Mononuclear cell (primary cell): Measurements from ENCODE around the gene NTN3. TPM values are rescaled to one million over a fixed set of nuclear protein-coding genes. Genes with fewer than 3 reads are reported as not detected.
A peak's percentile ranks its signal among the peaks of the same experiment; 100 is the strongest.
"Not testable (repeated sequence)": the region's sequence is repeated elsewhere in the genome, so short reads cannot be mapped to it uniquely, and the experiment has no call there.

Experiments
- H3K27me3 ChIP-seq: 2 replicates; pipeline ENCODE4 v1.6.0; 2011; ENCODE audit warnings: low read length, control low read depth; ENCODE audit not compliant: insufficient read depth
- H3K4me1 ChIP-seq: 2 replicates; pipeline ENCODE4 v1.5.1; 2011; ENCODE audit warnings: mild to moderate bottlenecking, low read length, control low read depth; ENCODE audit not compliant: insufficient read depth
- H3K4me3 ChIP-seq: 2 replicates; pipeline ENCODE4 v1.5.1; 2011; ENCODE audit warnings: mild to moderate bottlenecking, low read length, moderate library complexity
- H3K9me3 ChIP-seq: 2 replicates; pipeline ENCODE4 v1.5.1; 2011; ENCODE audit warnings: low read depth, mild to moderate bottlenecking, control low read depth, low read length
- total RNA-seq: library from RNA; depleted of rRNA; stranded (reverse); fragments of >200 nt; gene quantifications from one replicate; pipeline ENCODE4 v1.2.3, GENCODE V29; 2012

NTN3 gene
- total RNA-seq, 1 donor: not detected

DNA sequence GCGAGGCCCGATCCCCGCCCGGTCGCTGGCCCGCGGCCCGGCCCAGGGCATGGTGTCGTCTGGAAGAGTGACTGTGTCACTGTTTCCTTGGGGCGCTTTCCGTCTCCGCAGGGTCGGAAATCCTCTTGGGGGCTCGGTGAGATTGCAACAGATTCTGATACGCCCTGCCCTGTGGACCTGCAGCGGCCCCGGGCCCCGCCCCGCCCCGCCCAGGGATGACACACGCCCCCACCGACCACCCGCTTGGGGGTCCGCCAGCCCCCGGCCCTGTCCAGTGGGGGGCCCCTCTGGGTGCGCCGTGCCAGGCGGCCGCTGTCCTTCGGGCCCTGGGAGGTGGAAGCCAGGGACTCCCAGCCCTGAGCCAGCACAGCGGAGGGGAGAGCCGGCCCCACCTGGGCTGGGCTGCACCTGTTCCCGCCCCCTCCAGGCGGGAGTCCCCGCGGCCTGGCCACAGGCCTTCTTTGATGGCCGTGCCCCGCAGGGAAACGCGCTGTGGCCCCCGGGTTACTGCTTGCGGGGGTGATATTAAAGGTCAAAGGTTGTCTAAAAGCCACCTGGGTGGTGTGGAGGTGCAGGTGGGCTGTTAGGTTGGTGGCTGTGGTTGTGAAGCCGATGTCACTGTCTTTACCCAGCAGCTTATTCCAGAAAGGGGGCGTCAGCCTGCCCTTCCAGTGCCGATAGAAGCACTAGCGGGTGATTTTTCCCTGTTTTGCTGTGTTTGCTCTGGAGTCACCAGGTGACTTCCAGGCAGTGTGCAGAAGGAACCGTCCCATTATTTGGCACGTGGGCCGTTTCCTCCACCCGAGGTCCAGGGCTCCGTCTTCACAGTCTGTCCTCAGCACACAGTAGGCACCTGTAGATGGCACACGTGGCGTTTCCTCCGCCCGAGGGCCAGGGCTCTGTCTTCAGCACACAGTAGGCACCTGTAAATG lies 4.6 kb downstream of the NTN3 start:
- peak overlapping the region; percentile 50 for H3K4me3 ChIP-seq
- peaks cover 35% of the 10 kb centered on the region for H3K4me1 ChIP-seq
- H3K27me3 ChIP-seq: peaks cover 21% of the 10 kb centered on the region
- H3K9me3 ChIP-seq: no peaks in the 10 kb centered on the region

DNA sequence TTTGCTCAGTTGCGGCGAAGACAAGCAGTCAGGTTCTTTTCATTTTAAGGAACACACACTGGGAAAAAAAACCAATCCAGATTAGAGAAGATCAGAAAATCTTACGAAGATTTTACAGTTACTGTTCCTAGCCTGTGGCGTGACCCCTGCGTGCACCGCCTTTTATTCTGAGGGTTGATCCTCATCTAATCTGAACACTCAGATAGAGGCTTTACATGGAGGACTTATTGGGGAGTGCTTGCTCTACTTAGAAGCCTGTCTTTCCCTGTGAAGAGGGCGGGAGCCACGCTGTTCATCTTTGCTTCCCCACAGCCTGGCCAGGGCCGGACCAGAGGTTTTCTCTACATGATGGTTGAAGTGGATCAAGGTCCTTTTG lies 5.2 kb downstream of the NTN3 start:
- Histone ChIP-seq H3K4me3 (no peak overlapping the region), H3K27me3 (peaks cover 20% of the 10 kb centered on the region), H3K4me1 (peaks cover 33% of the 10 kb centered on the region), H3K9me3 (no peaks in the 10 kb centered on the region)

DNA sequence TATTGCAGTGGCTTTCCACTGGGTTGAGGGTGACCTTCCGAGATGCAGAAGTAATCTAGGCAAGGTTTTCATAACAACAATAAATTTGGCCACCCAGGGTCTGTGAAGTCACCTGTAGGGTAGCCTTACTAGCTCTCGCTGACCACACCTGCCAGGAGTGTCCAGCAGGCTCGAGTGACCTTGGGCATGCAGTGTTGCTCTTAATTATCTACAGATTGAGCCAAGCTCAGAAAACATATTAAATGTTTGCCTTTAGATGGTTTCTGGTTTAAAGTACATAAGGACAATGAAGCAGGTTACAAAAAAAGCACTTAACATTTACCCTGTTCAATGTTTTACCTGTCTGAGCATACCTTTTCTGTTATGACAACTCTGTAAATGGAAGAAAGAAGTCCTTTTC lies 5.6 kb downstream of the NTN3 start:
- Histone ChIP-seq H3K4me3 (no peak overlapping the region), H3K4me1 (peaks cover 29% of the 10 kb centered on the region)

DNA sequence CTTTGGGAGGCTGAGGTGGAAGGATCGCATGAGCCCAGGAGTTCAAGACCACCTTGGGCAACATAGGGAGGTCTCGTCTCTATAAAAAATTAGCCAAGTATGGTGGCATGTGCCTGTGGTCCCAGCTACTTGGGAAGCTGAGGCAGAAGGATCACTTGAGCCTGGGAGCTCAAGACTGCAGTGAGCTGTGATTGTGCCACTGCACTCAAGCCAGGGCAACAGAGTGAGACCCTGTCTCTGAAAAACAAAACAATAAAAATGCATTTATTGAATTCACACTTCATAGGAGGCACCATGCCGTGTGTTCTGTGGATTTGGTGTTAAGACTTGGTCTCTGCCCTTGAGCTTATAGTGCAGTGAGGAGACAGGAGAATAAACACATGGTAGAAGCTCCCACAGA lies 6.2 kb downstream of the NTN3 start:
- Histone ChIP-seq H3K27me3 (peaks cover 11% of the 10 kb centered on the region), H3K4me1 (peaks cover 23% of the 10 kb centered on the region), H3K9me3 (no peaks in the 10 kb centered on the region), H3K4me3 (no peak overlapping the region)

More for the DNA sequence above, 5.6 kb downstream of the NTN3 start:
- Histone ChIP-seq H3K27me3 (peaks cover 17% of the 10 kb centered on the region), H3K9me3 (no peaks in the 10 kb centered on the region)

DNA sequence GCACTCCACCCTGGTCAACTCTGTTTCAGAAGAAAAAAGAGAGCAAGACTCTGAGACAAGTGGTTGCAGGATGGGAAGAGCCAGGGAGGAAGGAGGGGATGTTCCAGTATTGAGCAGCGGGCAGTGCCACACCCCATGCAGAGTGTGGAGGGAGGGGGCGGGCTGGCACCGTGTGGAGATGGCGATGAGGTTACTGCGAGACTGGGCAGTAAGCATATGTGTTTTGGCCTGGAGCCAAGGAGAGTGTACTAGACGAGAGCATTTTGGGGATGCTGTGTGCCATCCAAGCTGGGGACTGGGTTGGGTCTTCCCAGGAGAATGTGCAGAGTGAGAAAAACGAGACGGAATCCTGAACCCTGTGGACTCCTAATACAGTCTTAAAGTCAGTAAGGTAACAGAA lies 7.2 kb downstream of the NTN3 start:
- no peaks in the 10 kb centered on the region for H3K9me3 ChIP-seq
- peaks cover 1% of the 10 kb centered on the region for H3K27me3 ChIP-seq
- H3K4me3 ChIP-seq: no peak overlapping the region
- H3K4me1 ChIP-seq: peaks cover 19% of the 10 kb centered on the region

DNA sequence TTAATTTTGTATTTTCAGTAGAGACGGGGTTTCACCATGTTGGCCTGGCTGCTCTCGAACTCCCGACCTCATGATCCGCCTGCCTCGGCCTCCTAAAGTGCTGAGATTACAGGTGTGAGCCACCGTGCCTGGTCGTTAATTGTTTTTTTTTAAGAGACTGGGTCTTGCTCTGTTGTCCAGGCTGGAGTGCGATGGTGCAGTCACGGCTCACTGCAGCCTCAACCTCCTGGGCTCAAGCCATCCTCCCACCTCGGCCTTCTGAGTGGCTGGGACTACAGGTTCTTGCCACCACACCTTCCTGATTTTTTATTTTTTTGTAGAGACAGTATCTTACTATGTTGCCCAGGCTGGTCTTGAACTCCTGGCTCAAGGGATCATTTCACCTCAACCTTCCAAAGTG lies 8.9 kb downstream of the NTN3 start:
- H3K9me3 ChIP-seq, H3K4me3 ChIP-seq, H3K27me3 ChIP-seq, H3K4me1 ChIP-seq: not testable (repeated sequence)

DNA sequence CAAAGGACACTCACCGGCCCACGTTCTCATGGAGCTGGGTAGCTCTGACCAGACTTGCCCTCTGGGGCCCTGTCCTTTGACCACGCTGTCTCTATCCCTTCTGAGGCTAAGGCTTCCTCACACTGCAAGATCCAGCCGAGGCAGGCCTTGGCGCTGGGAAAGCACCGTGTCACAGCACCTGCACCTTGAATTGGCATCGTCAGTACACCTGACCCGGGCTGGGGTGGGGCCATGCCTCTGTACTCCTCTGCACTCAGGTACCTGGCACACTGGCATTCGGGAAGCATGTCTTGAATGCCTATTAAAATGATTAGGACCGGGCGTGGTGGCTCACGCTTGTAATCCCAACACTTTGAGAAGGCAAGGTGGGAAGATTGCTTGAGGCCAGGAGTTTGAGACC lies 9.9 kb downstream of the NTN3 start:
- no peaks in the 10 kb centered on the region for H3K27me3 ChIP-seq
- H3K9me3 ChIP-seq: no peaks in the 10 kb centered on the region
- no peak overlapping the region for H3K4me3 ChIP-seq
- peaks cover 7% of the 10 kb centered on the region for H3K4me1 ChIP-seq

DNA sequence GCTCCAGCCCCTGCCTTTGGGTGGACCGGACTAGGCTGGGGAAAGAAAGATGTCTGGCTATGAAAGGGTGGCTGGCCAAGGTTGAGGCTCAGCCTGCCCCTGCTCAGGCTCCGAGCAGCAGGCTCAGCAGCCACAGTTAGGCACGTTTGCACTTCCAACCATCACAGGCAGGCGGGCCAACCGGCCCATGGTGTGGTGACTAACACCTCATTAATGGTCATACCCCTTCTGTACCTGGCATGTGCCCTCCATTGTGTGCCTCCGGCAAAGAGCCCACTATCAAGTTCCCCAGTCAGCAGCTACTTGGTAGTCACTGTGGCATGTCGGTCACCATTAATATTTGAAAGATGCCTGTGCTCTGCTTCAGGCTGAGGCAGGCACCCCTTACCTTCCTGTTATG lies 10.6 kb downstream of the NTN3 start:
- Histone ChIP-seq H3K9me3 (no peaks in the 10 kb centered on the region), H3K27me3 (no peaks in the 10 kb centered on the region), H3K4me1 (peaks cover 11% of the 10 kb centered on the region), H3K4me3 (no peak overlapping the region)

DNA sequence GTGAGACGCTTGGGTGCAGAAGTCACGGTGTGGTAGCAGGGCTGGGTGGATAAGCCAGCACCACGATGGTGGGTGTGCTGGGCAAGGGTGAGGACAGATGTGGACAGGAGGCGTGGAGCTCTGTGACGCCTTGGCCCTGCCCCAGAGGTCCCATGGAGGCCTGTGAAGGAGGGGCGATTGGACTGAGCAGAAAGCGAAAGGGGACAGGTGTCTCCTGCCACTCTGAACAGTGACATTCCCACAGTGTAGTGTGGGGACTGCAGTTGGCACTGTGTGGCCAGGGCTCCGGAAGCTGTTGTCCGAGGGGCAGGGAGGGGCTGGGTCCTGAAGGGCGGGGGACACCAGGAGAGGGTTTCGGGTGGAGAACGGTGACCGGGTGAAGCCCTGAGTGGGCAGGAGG lies 11.2 kb downstream of the NTN3 start:
- Histone ChIP-seq H3K4me1 (peaks cover 17% of the 10 kb centered on the region), H3K4me3 (no peak overlapping the region), H3K9me3 (no peaks in the 10 kb centered on the region)

DNA sequence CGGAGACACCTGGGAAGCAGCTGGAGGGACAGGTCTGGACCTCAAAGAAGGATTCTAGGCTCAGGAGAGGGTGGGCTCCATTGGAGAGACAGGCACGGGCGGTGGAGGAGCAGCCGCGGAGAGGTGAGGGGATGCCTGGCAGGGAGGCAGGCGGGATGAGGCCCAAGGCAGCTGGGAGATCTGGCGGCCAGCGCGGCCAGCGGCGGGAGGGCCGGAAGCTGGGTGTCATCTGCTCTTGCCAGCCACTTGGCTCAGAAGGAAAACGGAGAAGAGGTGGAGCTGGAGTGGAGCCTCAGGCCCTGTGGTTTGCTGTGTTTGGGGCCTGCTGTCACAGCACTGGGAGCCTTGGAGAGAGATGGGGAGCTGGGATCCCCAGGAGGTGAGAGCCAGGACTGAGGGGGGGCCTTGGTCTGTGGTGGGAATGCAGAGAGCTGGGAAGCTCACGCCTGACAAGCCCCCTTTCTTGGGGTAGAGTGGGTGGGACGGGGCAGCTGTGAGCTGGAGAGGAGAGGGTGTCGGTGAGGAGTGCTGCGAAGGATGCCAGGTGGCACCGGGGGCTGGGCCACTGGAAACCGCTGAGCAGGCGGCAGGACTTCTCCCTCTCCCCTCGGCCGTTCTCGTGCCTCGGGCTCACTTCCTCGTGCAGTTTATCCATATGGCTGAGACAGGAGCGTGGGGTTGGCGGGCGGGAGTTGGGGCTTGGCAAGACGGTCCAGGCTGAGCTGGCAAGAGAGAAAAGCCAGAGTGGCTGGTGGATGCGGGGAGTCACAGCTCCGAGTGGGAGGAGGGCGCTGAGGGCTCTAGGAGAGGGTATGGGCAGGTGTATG lies 11.8 kb downstream of the NTN3 start:
- Histone ChIP-seq H3K4me1 (peaks cover 24% of the 10 kb centered on the region), H3K9me3 (no peaks in the 10 kb centered on the region), H3K4me3 (no peak overlapping the region), H3K27me3 (no peaks in the 10 kb centered on the region)

More for the DNA sequence above, 11.2 kb downstream of the NTN3 start:
- H3K27me3 ChIP-seq: no peaks in the 10 kb centered on the region

DNA sequence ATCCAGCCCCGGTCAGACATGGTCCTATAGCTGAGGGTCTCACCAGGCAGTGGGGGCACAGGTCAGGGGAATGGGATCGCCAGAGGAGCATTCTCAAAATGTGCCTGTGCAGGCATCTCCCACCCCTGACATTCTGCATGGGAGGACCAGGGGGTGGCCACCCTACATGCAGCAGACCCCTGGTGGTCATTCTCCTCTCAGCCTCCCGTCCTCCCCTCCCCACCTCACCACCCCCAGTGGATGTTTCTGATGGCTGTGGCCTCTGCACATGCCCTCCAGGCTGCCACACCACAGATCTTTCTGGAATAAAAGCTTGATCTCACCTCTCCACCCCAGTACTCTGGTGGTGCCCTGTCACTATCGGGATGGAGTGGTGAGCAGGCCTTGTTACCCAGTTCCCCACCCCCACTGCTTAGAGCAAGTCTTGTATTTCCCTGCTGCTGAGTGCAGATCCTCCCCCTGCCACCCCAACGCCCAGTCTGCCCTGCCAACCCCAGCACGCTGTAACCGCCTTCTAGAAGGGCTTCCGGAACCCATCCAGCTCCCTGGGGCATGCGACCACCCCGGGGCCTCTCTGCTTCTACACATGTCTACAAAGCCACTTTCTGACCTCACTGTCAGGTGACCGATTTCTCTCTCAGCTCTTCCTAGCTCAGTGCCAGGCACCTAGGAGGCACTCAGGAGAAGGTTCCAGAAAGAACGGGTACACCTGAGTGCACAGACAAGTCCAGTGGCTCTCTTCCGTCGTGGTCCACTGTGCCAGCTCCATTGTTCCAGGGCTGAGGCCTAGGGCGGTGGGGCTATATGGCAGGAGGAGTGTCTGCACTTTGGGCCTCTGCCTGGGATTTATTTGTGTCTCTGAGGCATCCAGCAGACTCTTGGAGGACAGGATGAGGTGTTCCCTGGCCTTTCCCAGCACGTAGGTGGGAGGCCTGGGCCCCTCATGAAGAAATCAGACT lies 13.1 kb downstream of the NTN3 start:
- Histone ChIP-seq H3K4me1 (peaks cover 31% of the 10 kb centered on the region), H3K27me3 (no peaks in the 10 kb centered on the region), H3K4me3 (no peak overlapping the region), H3K9me3 (no peaks in the 10 kb centered on the region)

DNA sequence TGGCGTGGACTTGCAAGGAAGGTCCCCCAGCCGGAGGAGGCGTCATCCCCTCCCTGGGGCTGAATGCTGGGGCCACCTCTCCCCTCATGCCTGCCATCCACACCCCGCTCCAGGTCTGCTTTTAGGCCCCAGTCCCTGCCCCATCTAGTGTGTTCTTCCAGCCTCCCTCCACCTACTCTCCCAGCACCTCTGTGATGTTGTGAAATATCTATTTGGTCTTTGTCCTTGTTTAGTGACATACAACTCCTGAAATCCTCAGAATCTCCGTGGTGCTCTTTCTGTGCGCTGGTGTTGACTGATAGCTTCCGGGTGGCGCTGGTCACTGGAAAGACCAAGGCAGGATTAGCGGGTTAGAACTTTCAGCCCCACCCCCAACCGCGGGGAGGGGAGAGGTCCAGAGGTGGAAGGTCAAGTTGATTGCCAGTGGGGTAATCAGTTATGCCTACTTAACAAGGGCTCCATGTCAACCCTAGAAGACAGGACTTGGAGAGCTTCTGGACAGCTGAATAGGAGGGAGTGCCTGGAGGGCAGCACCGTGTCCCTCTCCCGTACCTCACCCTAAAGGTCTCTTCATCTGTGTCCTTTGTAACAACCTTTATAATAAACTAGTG lies 13.9 kb downstream of the NTN3 start:
- no peaks in the 10 kb centered on the region for H3K9me3 ChIP-seq
- no peak overlapping the region for H3K4me3 ChIP-seq

DNA sequence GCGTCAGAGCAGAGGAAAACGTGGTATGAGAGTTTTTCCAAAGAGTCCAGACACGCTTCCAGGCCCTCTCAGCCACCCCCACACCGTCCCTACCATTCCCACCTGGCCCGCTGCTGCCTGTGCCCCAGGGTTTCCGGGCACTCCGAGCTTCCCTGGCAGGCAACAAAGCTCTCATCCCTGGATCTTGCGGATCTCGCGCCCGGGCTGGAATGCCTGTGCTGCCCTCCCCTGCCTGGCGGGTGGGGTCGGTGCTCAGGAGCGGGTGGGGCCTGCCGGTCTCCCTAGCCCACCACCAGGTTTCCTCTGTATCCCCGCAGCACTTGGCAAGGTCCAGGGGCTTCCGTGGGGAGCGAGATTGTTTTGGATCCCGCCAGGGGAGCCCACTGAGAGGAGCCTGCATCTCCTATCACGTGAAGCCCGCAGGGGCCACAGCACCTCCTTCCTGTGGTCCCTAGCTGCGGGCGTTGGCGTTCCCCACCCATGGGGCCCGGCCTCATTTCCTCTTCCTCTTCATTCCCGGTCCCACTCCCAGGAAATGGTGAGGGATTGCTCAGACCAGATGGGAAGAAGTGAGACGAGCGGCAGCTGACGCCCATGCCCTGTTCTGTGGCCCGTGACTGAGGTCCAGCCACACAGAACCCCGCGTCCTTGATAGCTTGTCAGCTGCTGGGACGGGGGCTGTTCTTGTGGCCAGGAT lies 14.9 kb downstream of the NTN3 start:
- H3K9me3 ChIP-seq: no peaks in the 10 kb centered on the region
- peaks cover 31% of the 10 kb centered on the region for H3K4me1 ChIP-seq
- H3K4me3 ChIP-seq: no peak overlapping the region
- no peaks in the 10 kb centered on the region for H3K27me3 ChIP-seq

More for the DNA sequence above, 13.9 kb downstream of the NTN3 start:
- peaks cover 31% of the 10 kb centered on the region for H3K4me1 ChIP-seq
- H3K27me3 ChIP-seq: no peaks in the 10 kb centered on the region
